Measurements from ENCODE around the gene TSPEAR. TPM values are rescaled to one million over a fixed set of nuclear protein-coding genes. Genes with fewer than 3 reads are reported as not detected.
"Not testable (repeated sequence)": the region's sequence is repeated elsewhere in the genome, so short reads cannot be mapped to it uniquely, and the experiment has no call there.

The TSPEAR gene
- total RNA-seq, 1 experiment from 2014 or later = not detected

DNA sequence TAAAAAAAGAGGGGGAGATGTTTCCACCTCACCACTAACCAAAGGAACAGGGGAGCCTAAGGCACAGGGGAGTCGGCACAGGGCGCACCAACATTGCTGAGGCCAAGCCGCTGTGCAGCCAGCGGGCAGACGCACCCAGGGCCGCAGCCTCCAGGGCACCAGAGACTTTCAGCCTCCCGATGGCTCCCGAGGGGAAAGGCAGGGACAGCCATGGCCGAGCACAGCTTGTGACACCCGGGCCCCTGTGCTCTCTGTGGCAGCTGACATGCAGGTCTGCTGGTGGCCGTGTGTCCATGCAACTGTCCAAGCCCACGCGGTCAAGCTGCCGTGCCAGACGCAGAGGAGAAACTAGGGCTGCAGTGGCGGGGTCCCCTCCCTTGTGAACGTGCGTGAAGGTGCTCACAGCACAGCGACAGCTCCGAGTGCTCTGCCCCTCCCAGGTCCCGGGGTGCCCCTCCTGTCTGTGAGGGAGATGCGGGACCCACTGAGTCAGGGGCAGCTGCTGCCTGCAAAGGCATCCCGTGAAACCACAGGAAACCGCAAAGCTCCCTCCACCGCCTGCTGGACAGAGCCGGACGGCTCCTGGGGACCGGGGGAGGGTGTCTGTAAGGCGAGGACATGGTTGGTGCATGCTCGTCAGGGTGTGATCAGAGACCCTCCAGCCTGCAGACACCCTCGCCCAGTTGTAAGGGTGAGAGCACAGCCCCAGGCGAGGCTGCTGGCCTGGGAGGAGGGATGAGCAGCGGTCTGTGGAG, 62.6 kb downstream of the TSPEAR start:
- DNase-seq (ENCODE audit: low read depth) = no peak
- in situ Hi-C loops (cut with HindIII; ENCODE audit: low pct_unique_long_range_greater_than_20kb, low sequenced_read_pairs) = no loop called here

DNA sequence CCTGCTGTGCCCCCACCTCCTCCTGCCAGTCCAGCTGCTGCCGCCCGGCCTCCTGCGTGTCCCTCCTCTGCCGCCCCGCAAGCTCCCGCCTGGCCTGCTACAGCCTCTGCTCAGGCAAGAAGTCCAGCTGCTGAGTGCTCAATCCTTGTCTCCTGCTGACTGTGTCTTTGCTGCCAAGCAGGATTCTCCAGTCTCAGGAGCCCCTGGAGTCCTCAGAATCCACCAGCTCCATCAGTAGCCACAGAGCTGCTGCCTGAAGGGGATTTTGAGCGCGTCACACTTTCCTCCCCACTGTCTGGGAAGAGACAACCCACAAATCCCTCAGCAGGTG, 64.2 kb downstream of the TSPEAR start:
- DNase-seq (ENCODE audit: low read depth) = no peak
- in situ Hi-C loops (cut with HindIII; ENCODE audit: low pct_unique_long_range_greater_than_20kb, low sequenced_read_pairs) = no loop called here

DNA sequence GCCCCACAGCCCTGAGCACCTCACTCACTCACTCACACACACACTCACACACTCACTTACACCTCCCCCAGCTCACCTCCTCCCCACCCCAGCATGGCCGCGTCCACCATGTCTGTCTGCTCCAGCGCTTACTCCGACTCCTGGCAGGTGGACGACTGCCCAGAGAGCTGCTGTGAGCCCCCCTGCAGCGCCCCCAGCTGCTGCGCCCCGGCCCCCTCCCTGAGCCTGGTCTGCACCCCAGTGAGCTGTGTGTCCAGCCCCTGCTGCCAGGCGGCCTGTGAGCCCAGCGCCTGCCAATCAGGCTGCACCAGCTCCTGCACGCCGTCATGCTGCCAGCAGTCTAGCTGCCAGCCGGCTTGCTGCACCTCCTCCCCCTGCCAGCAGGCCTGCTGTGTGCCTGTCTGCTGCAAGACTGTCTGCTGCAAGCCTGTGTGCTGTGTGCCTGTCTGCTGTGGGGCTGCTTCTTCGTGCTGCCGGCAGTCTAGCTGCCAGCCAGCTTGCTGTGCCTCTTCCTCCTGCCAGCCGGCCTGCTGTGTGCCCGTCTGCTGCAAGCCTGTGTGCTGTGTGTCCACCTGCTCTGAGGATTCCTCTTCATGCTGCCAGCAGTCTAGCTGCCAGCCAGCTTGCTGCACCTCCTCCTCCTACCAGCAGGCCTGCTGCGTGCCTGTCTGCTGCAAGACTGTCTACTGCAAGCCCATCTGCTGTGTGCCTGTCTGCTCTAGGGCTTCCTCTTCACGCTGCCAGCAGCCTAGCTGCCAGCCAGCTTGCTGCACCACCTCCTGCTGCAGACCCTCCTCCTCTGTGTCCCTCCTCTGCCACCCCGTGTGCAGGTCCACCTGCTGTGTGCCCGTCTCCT, 64.8 kb downstream of the TSPEAR start, which contains the start of gene KRTAP10-11:
TSS of gene KRTAP10-11 (plus strand) at position 49 of the 856 bp plus-strand sequence. CDS start at position 94, 45 bp downstream.
- DNase-seq (ENCODE audit: low read depth); in situ Hi-C loops (cut with HindIII; ENCODE audit: low pct_unique_long_range_greater_than_20kb, low sequenced_read_pairs): not testable (repeated sequence)

DNA sequence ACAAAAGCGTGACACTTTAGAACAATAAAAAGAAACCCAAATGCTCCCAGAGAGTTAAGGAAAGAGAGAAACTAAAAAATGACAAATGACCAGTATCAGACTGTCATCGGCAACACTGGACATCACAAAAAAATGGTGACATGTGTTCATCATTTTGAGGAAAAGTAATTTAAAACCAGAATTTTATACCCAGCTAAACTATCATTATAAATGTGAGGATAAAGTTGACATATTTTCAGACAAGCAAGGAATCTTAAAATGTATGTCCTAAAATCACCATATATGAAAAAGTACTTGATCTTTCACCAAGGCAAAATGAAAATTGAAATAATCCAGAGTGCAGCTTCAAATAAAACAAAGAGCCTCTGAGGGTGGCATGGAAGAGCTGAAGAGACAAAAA, 66.5 kb downstream of the TSPEAR start:
- DNase-seq (ENCODE audit: low read depth) = no peak
- in situ Hi-C loops (cut with HindIII; ENCODE audit: low pct_unique_long_range_greater_than_20kb, low sequenced_read_pairs) = no loop called here

DNA sequence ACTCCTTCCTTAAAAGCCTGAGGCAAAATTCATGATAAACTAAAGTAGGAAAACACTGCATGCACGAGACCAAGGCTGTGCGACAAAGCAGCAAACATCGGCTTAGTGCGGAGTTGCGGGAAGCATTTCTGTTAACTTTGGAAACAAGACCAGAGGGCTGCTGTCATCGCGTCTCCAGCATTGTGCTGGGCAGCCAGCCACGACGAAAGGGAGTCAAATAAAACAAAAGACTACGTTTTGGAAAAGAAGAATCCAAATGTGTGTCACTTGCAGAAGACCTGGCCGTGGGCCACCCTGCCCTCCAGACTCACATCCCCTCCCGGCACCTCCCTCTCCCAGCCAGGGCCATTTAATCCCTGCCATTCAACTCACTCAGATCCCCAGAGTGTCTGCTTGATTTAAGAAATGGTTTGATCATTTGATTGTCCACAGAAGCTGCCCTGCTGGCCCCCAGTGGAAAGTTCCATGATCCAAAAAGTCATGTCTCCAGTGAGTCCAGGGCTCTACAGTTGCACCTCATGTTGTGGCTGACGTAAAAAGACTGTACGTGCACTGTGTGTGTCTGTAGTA, 67.5 kb downstream of the TSPEAR start:
- in situ Hi-C loops (cut with HindIII; ENCODE audit: low pct_unique_long_range_greater_than_20kb, low sequenced_read_pairs) = no loop called here
- DNase-seq (ENCODE audit: low read depth) = no peak

DNA sequence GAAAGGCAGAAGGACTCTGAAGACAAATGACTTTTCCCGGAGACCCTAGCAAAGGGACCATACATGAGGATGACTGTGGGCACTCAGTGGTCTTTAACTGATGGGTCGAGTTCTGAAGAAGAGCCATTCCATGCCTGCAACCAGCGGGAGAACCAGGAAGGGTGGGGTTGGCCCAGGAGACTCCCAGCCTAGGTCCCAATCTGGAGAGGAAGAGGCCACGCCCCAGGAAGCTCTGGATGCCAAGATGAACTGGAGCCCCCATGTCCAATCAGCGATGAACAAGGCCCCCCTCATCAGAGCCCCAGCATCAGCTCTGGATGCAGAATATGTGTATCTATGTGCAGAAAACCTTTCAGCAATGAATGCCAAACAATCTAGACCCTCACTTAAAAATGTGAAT, 70.6 kb downstream of the TSPEAR start:
- DNase-seq (ENCODE audit: low read depth) = no peak
- in situ Hi-C loops (cut with HindIII; ENCODE audit: low pct_unique_long_range_greater_than_20kb, low sequenced_read_pairs) = no loop called here

DNA sequence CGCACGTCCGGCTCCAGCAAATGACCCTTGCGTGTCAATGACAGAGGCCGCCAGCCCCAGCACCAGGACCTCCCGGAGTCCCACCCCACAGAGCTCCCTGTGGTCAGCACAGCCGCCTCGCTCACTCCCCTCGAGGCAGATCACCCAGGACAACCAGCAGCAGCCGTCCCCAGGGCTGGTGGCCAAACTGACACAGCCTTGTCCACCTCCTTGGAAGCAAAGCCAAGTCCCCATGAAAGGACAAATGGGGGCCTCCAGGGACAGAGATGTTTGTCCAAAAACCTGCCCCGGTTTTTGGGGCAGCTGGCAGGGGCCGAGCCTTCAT, 72.1 kb downstream of the TSPEAR start:
- no peak for DNase-seq (ENCODE audit: low read depth)
- in situ Hi-C loops (cut with HindIII; ENCODE audit: low pct_unique_long_range_greater_than_20kb, low sequenced_read_pairs) = no loop called here

DNA sequence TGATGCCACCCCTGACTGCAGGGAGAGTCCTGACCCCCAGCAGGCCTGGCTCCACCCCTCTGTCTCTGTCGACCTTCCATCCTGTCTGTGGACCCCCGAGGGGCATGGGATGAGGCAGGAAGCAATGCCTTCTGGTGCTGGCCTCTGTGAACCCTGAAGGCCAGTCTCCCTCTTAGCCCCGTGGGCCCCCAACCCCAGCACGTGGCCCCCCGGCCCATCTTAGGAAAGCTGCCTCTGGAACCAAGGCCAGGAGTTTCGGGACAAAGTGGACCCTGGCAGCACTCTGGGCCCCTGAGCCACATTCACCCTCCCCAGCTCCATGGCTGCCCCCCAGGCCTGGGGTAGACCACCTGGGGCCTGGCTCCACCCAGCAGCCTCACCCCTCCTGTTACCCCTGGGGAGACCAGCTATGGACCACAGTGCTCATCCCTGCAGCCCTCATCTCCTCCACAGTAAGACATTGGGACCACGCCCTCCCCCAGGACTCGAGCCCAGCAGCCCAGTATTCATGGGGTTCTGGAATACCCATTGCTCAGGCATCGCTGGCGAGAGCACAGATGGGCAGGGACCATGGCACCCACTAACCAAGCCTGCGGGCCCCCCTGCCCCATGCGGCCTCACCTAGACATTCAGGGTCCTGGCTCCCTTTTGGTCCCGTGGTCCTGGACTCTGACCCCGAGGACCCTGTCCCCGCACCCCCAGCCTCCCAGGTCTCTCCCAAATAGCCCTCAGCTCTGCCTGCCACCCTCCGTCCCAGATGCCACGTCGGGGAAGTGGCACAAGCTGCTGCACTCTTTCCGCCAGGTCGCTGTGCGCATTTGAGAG, 72.7 kb downstream of the TSPEAR start:
- DNase-seq (ENCODE audit: low read depth); in situ Hi-C loops (cut with HindIII; ENCODE audit: low pct_unique_long_range_greater_than_20kb, low sequenced_read_pairs): not testable (repeated sequence)

DNA sequence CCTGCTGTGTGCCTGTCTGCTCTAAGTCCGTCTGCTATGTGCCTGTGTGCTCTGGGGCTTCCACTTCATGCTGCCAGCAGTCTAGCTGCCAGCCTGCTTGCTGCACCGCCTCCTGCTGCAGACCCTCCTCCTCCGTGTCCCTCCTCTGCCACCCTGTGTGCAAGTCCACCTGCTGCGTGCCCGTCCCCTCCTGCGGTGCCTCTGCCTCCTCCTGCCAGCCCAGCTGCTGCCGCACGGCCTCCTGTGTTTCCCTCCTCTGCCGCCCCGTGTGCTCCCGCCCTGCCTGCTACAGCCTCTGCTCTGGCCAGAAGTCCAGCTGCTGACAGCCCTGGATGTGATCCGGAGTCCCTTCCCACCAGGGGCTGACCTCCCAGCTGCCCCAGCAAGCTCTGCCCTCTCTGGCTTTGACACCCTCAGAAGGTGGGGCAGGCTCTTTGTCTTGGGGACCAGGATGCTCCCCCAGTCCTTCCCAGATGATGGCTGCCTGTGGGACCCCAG, 73.5 kb downstream of the TSPEAR start:
- DNase-seq (ENCODE audit: low read depth); in situ Hi-C loops (cut with HindIII; ENCODE audit: low pct_unique_long_range_greater_than_20kb, low sequenced_read_pairs): not testable (repeated sequence)

DNA sequence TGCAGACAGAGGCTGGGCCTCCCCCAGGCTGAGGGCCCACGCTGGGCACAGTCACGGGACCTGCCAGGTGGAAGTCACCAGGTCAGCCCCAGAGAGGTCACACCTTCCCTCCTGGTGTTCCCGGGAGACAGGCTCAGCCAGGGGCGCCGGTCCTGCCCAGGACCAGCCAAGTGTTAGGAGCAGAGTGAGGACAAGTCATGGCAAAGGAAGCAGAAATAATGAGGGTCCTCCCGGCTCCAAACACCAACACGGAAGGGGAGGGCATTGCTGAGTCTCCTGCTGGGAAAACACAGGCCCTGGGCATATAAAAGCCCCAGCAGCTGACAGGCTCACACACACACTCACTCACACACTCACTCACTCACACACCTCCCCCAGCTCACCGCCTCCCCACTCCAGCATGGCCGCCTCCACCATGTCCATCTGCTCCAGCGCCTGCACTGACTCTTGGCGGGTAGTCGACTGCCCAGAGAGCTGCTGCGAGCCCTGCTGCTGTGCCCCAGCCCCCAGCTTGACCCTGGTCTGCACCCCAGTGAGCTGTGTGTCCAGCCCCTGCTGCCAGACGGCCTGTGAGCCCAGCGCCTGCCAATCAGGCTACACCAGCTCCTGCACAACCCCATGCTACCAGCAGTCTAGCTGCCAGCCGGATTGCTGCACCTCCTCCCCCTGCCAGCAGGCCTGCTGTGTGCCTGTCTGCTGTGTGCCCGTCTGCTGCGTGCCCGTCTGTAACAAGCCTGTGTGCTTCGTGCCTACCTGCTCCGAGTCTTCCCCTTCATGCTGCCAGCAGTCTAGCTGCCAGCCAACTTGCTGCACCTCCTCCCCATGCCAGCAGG, 74.1 kb downstream of the TSPEAR start, which contains the start of gene KRTAP10-10:
TSS of gene KRTAP10-10 (plus strand) at position 339 of the 833 bp plus-strand sequence. CDS start at position 401, 62 bp downstream.
- no peak for DNase-seq (ENCODE audit: low read depth)
- in situ Hi-C loops (cut with HindIII; ENCODE audit: low pct_unique_long_range_greater_than_20kb, low sequenced_read_pairs) = no loop called here

DNA sequence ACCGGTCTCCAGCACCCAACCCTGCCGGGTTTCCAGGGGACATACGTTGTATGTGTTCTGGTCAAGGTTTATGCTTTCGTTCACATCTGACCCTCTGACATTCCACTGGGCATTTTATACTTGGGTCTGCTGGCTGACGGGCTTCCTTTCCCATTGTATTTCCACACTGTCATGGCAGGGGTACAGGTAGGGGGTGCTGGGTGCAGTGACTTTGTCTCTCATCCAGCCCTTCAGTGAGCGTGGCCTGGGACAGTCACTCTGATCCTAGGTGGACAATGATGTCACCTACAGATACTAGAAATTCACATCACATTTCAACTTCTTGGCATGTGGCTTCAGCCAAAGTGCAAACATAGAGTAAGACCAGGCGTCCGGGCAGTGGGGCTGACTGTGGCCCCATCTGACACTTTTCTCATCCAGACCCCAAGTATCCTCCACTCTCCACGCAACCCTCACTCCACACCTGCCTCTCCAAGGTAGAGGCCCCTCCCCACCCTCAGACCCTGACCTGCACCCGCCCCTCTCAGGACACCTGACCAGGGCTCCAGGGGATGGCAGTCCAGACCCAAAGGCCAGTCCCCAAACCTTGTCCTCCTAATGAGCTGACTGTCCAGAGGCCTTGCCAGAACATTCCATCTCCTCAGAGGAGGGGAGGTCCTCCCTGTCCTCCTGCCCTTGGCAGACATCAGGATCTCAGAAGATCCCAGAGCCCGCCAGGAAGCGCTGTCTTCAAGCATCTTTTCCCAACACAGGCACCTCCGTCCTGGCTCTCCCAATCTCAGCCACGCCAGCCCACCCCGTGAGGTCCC, 75.0 kb downstream of the TSPEAR start:
- in situ Hi-C loops (cut with HindIII; ENCODE audit: low pct_unique_long_range_greater_than_20kb, low sequenced_read_pairs) = no loop called here
- no peak for DNase-seq (ENCODE audit: low read depth)

DNA sequence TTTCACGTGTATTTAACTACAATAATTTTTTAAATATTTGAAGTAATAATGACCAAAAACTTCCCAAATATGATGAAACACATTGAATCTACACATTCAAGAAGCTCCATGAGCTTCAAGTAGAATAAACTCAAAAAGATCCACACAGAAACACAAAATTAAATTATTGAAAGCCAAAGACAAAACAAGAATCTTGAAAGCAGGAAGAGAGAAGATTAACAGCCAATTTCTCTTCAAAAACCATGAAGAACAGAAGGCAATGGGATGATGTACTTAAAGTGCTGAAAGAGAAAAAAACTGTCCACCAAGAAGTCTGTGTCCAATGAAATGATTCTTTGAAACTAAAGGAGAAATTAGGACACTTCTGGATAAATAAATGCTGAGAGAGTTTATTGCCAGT, 79.3 kb downstream of the TSPEAR start:
- DNase-seq (ENCODE audit: low read depth) = no peak
- in situ Hi-C loops (cut with HindIII; ENCODE audit: low pct_unique_long_range_greater_than_20kb, low sequenced_read_pairs) = no loop called here

DNA sequence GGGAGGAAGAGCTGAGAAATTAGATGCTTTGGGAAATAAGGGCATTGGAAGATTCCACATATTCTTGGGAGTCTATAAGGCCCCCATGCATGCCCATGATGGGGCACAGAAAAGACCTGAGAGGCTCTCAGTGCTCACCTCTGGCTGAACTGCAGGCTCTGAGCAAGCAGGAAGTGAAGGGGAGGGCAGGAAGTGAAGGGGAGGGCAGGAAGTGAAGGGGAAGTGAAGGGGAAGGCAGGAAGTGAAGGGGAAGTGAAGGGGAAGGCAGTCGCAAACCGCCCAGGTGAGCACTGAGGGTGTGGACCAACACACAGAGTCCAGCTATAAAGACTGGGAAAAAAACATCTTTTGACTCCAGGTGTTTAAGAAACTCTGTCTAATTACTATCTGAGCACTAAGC, 80.9 kb downstream of the TSPEAR start:
- DNase-seq (ENCODE audit: low read depth) = no peak
- in situ Hi-C loops (cut with HindIII; ENCODE audit: low pct_unique_long_range_greater_than_20kb, low sequenced_read_pairs) = no loop called here

DNA sequence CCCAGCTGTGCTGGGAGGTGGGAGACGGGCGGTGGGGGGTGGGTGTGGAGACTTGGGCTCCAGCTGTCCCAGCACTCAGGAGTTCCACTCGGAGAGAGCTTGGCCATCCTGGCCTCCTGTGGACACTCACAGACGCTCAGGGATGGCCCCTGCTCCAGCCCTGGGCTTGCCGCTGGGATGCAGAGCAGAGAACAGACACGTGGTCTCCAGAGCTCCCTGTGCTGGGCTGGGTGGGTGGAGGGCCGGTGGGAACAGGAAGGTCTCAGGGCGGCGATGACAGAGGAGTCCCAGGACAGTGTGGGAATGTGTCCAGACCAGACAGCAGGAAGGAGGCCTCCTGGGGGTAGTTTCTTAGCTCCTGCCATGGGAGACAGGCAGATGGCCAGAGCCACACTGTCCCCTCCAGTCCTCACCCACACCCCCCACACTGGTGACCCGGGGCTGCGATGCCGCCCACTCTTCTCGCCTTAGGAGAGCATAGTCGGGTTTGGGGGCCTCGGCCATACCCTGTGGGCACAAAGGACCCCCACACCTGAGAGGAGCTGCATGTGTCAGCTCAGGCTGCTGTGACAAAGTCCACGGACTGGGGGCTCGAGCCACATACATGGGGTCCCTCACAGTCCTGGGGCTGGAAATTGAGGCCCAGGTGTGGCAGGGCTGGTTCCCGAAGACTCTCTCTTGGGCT, 82.5 kb downstream of the TSPEAR start:
- in situ Hi-C loops (cut with HindIII; ENCODE audit: low pct_unique_long_range_greater_than_20kb, low sequenced_read_pairs) = no loop called here

DNA sequence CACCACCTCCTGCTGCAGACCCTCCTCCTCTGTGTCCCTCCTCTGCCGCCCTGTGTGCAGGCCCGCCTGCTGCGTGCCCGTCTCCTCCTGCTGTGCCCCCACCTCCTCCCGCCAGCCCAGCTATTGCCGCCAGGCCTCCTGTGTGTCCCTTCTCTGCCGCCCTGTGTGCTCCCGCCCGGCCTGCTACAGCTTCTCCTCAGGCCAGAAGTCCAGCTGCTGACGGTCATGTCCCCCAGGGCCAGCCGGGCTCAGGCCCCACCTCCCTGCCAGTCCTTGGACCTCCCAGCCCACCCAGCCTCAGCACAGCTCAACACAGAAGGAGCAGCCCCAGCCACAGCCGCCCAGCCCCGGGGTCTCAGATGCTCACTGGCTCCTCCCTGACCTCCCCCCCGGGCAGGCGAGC, 83.5 kb downstream of the TSPEAR start:
- in situ Hi-C loops (cut with HindIII; ENCODE audit: low pct_unique_long_range_greater_than_20kb, low sequenced_read_pairs); DNase-seq (ENCODE audit: low read depth): not testable (repeated sequence)

More for the DNA sequence above, 82.5 kb downstream of the TSPEAR start:
- no peak for DNase-seq (ENCODE audit: low read depth)

DNA sequence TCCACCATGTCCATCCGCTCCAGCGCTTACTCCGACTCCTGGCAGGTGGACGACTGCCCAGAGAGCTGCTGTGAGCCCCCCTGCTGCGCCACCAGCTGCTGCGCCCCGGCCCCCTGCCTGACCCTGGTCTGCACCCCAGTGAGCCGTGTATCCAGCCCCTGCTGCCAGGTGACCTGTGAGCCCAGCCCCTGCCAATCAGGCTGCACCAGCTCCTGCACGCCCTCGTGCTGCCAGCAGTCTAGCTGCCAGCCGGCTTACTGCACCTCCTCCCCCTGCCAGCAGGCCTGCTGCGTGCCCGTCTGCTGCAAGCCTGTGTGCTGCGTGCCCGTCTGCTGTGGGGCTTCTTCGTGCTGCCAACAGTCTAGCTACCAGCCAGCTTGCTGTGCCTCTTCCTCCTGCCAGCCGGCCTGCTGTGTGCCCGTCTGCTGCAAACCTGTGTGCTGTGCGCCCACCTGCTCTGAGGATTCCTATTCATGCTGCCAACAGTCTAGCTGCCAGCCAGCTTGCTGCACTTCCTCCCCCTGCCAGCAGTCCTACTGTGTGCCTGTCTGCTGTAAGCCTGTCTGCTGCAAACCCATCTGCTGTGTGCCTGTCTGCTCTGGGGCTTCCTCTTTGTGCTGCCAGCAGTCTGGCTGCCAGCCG, 84.1 kb downstream of the TSPEAR start:
- DNase-seq (ENCODE audit: low read depth); in situ Hi-C loops (cut with HindIII; ENCODE audit: low pct_unique_long_range_greater_than_20kb, low sequenced_read_pairs): not testable (repeated sequence)
